Measurements from ENCODE around the gene FETUB.

- no peak for TF ChIP-seq CTCF (conservative IDR thresholded peaks at IDR 0.05)
- TF ChIP-seq ZFX (IDR thresholded peaks at IDR 0.05) = no peak
These were observed 47.5 kb upstream of the FETUB start for GRCh38 chr3:186592682-186593081.

Measured in C4-2B (cell line).